Measurements from ENCODE around the gene SLC25A42.
"Not testable (repeated sequence)": the region's sequence is repeated elsewhere in the genome, so short reads cannot be mapped to it uniquely, and the experiment has no call there.

The SLC25A42 gene

DNA sequence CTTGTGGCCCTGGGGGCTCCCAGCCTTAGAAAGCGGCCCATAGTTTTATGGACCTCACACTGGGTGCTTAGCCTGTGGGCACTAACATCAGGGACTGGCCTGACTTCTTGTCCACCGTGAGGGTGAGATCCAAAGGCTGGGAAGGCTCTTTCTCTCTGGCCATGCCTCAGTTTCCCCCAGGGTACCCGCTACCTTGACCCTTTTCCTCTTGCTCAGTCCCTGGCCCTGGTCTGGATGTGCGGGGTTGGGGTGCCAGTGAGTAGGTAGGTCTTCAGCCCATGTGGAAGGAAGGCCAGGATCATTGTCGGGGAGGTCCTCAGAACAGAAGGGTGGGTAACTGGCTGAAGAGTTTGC, 76.1 kb downstream of the SLC25A42 start:
- DNase-seq = no peak

DNA sequence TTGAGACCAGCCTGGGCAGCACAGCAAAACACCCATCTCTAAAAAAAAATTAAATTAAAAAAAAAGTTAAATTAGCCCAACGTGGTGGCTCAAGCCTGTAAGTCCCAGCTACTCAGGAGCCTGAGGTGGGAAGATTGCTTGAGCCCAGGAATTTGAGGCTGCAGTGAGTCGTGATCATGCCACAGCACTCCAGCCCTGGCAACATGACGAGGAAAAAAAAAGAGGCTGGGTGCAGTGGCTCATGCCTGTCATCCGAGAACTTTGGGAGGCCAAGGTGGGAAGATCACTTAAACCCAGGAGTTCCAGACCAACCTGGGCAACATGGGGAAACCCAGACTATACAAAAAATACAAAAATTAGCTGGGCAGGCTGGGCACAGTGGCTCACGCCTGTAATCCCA, 76.7 kb downstream of the SLC25A42 start:
- DNase-seq = no peak

DNA sequence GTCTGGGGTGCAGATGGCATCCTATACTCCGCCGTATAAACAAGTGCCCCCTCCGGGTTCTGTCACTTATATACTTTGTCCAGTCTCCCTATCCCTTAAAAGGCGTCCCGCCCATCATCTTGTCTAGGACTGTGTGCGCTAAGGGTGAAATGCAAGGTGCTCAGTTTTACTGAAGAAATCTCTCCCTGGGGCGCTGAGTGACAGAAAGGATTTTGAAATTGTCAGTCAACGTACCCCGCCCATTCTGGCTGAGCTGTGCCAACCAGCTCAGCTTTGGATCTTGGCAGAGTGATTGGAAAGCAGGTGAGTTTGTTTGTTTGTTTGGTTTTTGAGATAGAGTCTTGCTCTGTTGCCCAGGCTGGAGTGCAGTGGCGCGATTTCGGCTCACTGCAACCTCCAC, 78.6 kb downstream of the SLC25A42 start:
- DNase-seq = no peak

- no peak for DNase-seq
Measured at GRCh38 chr19:19145281-19145680, 81.5 kb downstream of the SLC25A42 start.

GRCh38 chr19:19145684-19146608, 82.2 kb downstream of the SLC25A42 start:
- peak; percentile 73 to 74 for DNase-seq

DNA sequence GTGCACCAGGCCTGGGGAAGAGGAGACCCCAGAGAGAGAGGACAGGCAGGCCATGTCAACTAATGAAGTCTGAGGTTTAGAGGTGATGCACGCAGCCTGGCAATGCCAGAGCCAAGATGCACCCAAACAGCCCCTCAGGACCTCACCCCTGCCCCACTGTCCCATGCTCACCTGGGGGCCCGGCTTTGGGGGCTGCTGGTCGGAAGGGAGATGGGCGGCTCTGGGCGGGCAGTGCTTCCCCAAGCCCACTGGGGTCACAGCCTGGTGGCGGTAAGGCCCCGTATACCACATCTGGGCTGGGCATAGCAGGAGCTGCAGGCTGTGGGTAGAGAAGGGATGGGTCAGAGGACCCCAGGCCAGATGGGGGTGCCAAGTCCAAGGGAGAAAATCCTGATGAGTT, 83.1 kb downstream of the SLC25A42 start:
- no peak for DNase-seq

DNA sequence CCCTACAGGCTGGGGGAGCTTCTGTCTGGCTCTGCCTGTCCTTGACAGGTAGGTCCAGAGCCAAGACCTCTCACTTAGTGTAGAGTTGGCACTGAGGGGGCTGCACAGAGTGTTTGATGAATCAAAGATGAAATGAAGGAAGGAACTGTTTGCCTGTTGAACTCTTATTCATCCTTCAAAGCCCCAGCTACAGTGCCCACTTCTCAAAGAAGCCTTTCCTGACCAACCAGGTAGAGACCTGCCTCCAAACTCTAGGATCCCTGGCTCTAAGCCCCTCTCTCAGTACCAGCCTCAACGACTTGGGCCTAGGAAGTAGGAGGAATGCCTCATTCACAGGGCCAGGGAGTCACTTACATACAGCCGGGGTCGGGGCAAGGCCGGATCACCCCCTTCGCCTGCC, 83.5 kb downstream of the SLC25A42 start:
- DNase-seq = no peak

- DNase-seq = not testable (repeated sequence)
Measured at GRCh38 chr19:19148504-19148903, 84.7 kb downstream of the SLC25A42 start.

DNA sequence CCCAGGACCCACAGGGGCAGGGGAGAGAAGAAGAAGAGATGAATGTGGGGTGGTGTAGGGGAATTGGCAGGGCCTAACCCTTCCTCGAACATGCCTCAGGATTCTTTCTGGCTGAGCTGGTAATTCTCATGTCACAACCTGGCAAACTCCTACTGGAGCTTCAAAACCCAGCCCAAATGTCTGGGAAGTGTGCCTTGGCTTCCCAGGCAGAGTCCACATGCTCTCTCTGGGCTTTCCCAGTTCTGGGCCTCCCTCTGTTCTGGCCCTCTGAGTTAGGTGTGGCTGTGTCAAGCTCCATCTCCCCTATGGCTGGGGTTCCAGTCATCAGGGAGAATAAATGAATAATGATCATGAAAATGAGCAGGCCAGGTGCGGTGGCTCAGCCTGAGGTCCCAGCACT, 85.6 kb downstream of the SLC25A42 start:
- DNase-seq = no peak

DNA sequence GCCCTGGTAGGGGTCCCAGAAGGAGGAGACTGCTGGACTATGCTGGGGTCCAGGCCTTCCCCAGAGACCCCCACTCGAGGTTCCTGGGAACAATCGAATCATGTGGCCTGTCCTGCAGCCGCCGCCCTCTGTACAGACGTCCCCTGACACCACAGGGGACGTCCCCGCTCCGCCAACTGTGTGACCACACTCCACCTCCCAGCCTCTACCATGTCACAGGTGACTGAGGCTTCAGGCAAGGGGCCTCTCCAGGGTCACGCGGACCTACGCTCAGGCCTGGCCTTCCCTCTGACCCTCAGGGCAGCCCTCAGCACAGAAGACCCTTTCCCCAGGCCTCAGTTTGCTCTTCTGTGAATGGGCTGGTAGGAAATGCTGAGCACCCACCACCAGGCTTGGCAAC, 87.6 kb downstream of the SLC25A42 start:
- no peak for DNase-seq

GRCh38 chr19:19152668-19153384, 89.0 kb downstream of the SLC25A42 start:
- no peak for DNase-seq

GRCh38 chr19:19154768-19155494, 91.1 kb downstream of the SLC25A42 start:
- DNase-seq = no peak

- DNase-seq = no peak
Measured at GRCh38 chr19:19155495-19156219, 91.9 kb downstream of the SLC25A42 start.

- peak in 1 of 2 donors; percentile 11 for DNase-seq
Measured at GRCh38 chr19:19157808-19158207, 94.0 kb downstream of the SLC25A42 start.

DNA sequence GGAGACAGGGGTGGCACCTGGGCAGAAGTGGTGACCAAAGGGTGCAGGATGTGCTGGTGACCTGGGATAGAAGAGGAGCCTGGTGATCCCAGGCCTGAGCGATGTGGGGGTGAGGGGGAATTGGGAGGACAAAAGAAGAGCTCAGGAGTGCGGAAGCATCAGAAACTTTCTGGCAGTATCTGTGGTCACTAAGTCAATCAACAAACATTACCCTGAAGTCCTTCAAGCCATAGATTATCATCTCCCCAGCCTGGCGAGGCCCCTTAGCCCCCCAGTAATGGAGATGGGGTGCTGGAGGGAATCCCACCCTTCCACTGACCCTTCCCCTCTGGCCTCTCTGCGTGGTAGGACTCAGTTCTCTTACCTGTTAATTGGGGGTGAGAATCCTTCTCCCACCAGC, 95.7 kb downstream of the SLC25A42 start:
- DNase-seq = no peak

DNA sequence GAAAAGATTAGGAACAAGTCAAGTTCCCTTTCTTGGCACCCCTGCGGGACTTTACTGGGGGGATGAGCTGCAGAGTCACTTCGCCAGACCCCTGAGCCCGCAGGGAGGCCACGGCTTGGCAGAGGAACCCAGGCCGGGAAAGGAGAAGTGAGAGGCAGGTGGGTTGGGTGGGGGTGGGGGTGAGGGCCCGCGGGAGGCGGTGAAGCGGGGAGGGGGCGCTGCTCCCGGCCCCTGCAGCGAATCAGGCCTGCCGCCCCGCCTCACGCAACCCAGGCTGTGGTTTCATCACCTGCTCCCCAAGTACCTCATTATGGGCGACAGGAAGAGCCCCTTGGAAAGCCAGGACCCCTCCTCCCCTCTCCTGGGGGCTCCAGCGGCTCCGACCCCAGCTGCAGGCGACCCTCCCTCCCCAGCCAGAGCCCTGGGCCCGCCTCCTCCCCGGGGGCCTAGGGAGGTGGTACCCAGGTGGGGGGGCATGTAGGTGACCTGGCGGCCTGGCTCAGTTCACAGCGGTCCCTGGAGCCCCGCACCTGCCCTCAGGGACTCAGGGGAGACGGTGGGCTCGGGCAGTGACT, 96.8 kb downstream of the SLC25A42 start:
- no peak for DNase-seq

DNA sequence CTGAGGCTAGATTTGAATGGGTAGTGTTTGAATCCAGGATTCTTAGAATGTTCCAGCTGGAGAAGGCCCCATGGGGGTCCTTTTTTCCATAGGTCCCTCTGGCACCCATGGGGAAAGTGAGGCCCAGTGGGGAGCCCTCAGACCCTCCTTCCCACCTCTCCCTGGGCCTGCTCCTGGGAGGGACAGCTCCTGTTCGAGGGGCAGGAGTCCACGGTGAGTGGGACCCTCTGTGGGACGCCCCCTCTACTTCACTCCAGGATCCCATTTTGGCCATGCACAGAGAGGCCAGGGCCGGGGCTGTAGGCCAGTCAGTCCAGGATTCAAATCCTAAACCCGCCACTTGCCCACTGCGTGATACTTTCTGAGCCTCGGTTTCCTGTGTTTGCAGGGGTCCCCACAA, 98.7 kb downstream of the SLC25A42 start:
- DNase-seq = no peak
